ENCODE measurements around the gene DCAF6.

Gene DCAF6

GRCh38 chr1:167950569-167950968 is 14.1 kb downstream of the DCAF6 start:
- peaks cover 31% of the 10 kb centered on the region for H3K36me3 ChIP-seq

DNA sequence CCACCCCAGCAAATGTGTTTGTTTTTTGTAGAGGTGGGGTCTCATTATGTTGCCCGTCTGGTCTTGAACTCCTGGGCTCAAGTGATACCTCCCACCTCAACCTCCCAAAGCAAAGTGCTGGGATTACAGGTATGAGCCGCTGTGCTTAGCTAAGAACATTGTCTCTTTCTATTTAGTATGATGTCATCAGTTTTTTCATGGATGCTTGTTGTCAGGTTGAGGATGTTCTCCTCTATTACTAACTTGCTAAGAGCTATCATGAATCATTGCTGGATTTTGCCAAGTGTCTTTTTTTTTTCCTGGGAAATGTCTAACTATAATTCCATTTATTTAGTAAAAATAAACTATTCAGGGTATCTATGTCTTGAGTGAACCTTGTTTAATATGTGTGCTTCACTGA is 19.4 kb downstream of the DCAF6 start:
- no peaks in the 10 kb centered on the region for H3K9me3 ChIP-seq
- H3K36me3 ChIP-seq: peaks cover 31% of the 10 kb centered on the region
- TF ChIP-seq, protein P1, sequence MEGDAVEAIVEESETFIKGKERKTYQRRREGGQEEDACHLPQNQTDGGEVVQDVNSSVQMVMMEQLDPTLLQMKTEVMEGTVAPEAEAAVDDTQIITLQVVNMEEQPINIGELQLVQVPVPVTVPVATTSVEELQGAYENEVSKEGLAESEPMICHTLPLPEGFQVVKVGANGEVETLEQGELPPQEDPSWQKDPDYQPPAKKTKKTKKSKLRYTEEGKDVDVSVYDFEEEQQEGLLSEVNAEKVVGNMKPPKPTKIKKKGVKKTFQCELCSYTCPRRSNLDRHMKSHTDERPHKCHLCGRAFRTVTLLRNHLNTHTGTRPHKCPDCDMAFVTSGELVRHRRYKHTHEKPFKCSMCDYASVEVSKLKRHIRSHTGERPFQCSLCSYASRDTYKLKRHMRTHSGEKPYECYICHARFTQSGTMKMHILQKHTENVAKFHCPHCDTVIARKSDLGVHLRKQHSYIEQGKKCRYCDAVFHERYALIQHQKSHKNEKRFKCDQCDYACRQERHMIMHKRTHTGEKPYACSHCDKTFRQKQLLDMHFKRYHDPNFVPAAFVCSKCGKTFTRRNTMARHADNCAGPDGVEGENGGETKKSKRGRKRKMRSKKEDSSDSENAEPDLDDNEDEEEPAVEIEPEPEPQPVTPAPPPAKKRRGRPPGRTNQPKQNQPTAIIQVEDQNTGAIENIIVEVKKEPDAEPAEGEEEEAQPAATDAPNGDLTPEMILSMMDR (IDR thresholded peaks at IDR 0.05): no peak
- no peaks in the 10 kb centered on the region for H3K27me3 ChIP-seq
- H3K4me3 ChIP-seq (ENCODE audit: low read depth in 1 of 2, low read length in 1 of 2): no peak overlapping the region
- no peaks in the 10 kb centered on the region for H3K4me1 ChIP-seq (ENCODE audit: control insufficient read depth in 1 of 2, insufficient read depth in 1 of 2, low read depth in 1 of 2, low read length in 1 of 2)
- no peak overlapping the region for H3K27ac ChIP-seq

More at GRCh38 chr1:167950569-167950968, 14.1 kb downstream of the DCAF6 start:
- TF ChIP-seq, protein P1 (IDR thresholded peaks at IDR 0.05): no peak
- no peaks in the 10 kb centered on the region for H3K4me1 ChIP-seq (ENCODE audit: control insufficient read depth in 1 of 2, insufficient read depth in 1 of 2, low read depth in 1 of 2, low read length in 1 of 2)
- no peaks in the 10 kb centered on the region for H3K9me3 ChIP-seq
- H3K27ac ChIP-seq: no peak overlapping the region
- no peak overlapping the region for H3K4me3 ChIP-seq (ENCODE audit: low read depth in 1 of 2, low read length in 1 of 2)
- no peaks in the 10 kb centered on the region for H3K27me3 ChIP-seq

DNA sequence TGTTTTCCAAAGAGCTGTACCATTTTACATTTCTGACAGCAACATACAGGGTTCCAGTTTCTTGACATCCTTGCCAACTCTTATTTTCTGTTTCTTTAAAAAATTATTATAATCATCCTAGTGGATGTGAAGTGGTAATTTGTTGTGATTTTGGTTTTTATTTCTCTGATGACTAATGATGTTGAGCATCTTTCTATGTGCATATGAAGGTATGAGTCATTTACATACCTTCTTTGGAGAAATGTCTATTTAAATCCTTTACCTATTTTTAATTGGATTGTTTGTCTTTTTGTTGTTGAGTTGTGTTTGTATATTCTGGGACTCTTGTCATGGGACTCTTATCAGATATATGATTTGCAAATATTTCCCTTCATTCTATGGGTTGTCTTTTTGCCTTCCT is 21.2 kb downstream of the DCAF6 start:
- H3K27ac ChIP-seq: no peak overlapping the region
- peaks cover 27% of the 10 kb centered on the region for H3K36me3 ChIP-seq
- TF ChIP-seq, protein P1 (IDR thresholded peaks at IDR 0.05): no peak
- H3K4me1 ChIP-seq (ENCODE audit: control insufficient read depth in 1 of 2, insufficient read depth in 1 of 2, low read depth in 1 of 2, low read length in 1 of 2): no peaks in the 10 kb centered on the region
- no peaks in the 10 kb centered on the region for H3K27me3 ChIP-seq
- H3K9me3 ChIP-seq: no peaks in the 10 kb centered on the region
- H3K4me3 ChIP-seq (ENCODE audit: low read depth in 1 of 2, low read length in 1 of 2): no peak overlapping the region

DNA sequence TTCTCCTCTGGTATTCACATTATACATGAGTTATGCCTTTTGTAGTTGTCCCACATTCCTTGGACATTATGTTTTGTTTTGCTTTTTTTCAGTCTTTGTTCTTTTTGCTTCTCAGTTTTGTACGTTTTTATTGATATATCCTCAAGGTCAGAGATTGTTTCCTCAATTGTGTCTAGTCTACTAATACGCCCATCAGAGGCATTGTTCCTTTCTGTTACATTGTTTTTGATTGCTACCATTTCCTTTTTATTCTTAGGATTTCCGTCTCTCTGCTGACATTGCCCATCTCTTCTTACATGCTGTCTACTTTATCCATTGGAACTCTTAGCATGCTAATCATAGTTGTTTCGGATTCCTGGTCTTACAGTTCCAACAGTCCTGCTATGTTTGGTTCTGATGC is 28.2 kb downstream of the DCAF6 start:
- TF ChIP-seq, protein P1 (IDR thresholded peaks at IDR 0.05): no peak
- Histone ChIP-seq H3K27ac (no peak overlapping the region), H3K4me3 (ENCODE audit: low read depth in 1 of 2, low read length in 1 of 2) (no peak overlapping the region), H3K36me3 (peaks cover 18% of the 10 kb centered on the region), H3K4me1 (ENCODE audit: control insufficient read depth in 1 of 2, insufficient read depth in 1 of 2, low read depth in 1 of 2, low read length in 1 of 2) (no peaks in the 10 kb centered on the region), H3K27me3 (no peaks in the 10 kb centered on the region), H3K9me3 (no peaks in the 10 kb centered on the region)

DNA sequence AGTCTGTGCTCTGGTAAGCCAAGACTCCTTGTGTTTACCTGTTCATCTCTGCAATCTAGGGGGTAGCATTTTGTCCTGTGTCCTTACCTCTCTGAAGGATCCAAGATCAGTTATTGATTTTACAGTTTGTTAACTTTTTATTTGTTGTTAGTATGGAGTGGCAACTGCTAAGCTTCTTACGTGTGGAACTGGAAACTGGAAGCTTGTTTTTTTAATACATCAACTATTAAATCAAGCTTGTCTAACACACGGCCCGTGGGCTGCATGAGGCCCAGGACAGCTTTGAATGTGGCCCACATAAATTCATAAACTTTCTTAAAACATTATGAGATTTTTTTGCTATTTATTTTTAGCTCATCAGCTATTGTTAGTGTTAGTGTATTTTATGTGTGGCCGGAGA is 29.6 kb downstream of the DCAF6 start:
- TF ChIP-seq, protein P1 (IDR thresholded peaks at IDR 0.05): no peak
- Histone ChIP-seq H3K4me1 (ENCODE audit: control insufficient read depth in 1 of 2, insufficient read depth in 1 of 2, low read depth in 1 of 2, low read length in 1 of 2) (no peaks in the 10 kb centered on the region), H3K27ac (no peak overlapping the region), H3K36me3 (peaks cover 18% of the 10 kb centered on the region), H3K9me3 (no peaks in the 10 kb centered on the region), H3K27me3 (no peaks in the 10 kb centered on the region), H3K4me3 (ENCODE audit: low read depth in 1 of 2, low read length in 1 of 2) (no peak overlapping the region)

DNA sequence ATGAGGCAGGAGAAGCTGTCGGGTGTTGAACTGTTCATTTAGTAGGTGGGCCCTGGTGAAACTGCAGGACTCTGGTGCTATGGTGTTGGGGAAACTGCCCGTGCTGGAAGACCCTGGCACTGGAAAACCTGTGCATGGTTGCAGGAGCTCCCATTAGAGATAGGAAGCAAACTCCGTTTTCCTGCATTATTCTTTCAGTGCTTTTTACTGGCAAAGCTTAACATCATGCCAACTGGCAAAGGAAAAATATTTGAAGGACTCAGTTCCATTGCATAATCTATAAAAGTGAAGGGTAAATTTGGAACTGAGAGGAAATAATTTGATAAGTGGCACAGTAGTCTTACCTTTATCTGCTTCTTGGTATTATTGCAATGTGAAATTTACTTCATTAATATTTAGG is 32.1 kb downstream of the DCAF6 start:
- Histone ChIP-seq H3K27ac (no peak overlapping the region), H3K36me3 (peaks cover 22% of the 10 kb centered on the region), H3K4me1 (ENCODE audit: control insufficient read depth in 1 of 2, insufficient read depth in 1 of 2, low read depth in 1 of 2, low read length in 1 of 2) (no peaks in the 10 kb centered on the region), H3K4me3 (ENCODE audit: low read depth in 1 of 2, low read length in 1 of 2) (no peak overlapping the region), H3K27me3 (no peaks in the 10 kb centered on the region), H3K9me3 (no peaks in the 10 kb centered on the region)
- TF ChIP-seq, protein P1 (IDR thresholded peaks at IDR 0.05): no peak

Measured in neutrophil (primary cell).